Fibroblast of the aortic adventitia (primary cell): ENCODE data around the gene TRAF6. TPM values are rescaled to one million over a fixed set of nuclear protein-coding genes. Genes with fewer than 3 reads are reported as not detected.

Experiments
- DNase-seq: peaks from one replicate; pipeline ENCODE4 v3.0.0-alpha.2; 2010; ENCODE audit warnings: low read depth
- H3K4me3 ChIP-seq: 2 replicates; pipeline ENCODE4 v1.5.1; 2011; ENCODE audit warnings: low read depth, mild to moderate bottlenecking, control low read depth, low read length, moderate library complexity
- CTCF ChIP-seq: IDR thresholded peaks from 2 replicates; pipeline ENCODE4 v1.5.1; 2011; ENCODE audit warnings: mild to moderate bottlenecking, low read length, control low read depth, inconsistent platforms; ENCODE audit not compliant: insufficient read depth
- total RNA-seq: library from RNA; depleted of rRNA; stranded (reverse); fragments of >200 nt; gene quantifications from 2 replicates; pipeline ENCODE4 v1.2.3, GENCODE V29; 2012; ENCODE audit warnings: low replicate concordance

The TRAF6 gene
- total RNA-seq, 1 donor, result 11.8 TPM

GRCh38 chr11:36480833-36481232 lies 29.2 kb downstream of the TRAF6 start:
- no peak overlapping the region for H3K4me3 ChIP-seq
- DNase-seq, result no peak
- TF ChIP-seq CTCF, result no peak

- no peak overlapping the region for H3K4me3 ChIP-seq
- DNase-seq, result peak; percentile 72
- TF ChIP-seq CTCF, result peak; percentile 72
Measured at GRCh38 chr11:36478700-36479329, 31.3 kb downstream of the TRAF6 start.

- TF ChIP-seq CTCF, result no peak
- no peak overlapping the region for H3K4me3 ChIP-seq
- DNase-seq, result peak; percentile 40
Measured at GRCh38 chr11:36475192-36475591, 34.9 kb downstream of the TRAF6 start.

- TF ChIP-seq CTCF, result no peak
Measured at GRCh38 chr11:36471577-36471976, 38.5 kb downstream of the TRAF6 start.

GRCh38 chr11:36469881-36470802 lies 39.9 kb downstream of the TRAF6 start:
- peak; percentile 73 for DNase-seq
- TF ChIP-seq CTCF, result no peak
- no peak overlapping the region for H3K4me3 ChIP-seq

More at GRCh38 chr11:36471577-36471976, 38.5 kb downstream of the TRAF6 start:
- DNase-seq, result no peak
- H3K4me3 ChIP-seq, result no peak overlapping the region

GRCh38 chr11:36469063-36469462 lies 41.0 kb downstream of the TRAF6 start:
- TF ChIP-seq CTCF, result peak; percentile 39
- no peak overlapping the region for H3K4me3 ChIP-seq
- DNase-seq, result no peak
